ENCODE measurements around the gene FLYWCH1. TPM values are rescaled to one million over a fixed set of nuclear protein-coding genes. Genes with fewer than 3 reads are reported as not detected.

Gene FLYWCH1
- total and polyA plus RNA-seq, 4 donors: 17.5 to 55.9 (median 37.1) TPM

GRCh38 chr16:2966043-2966807 is 54.5 kb downstream of the FLYWCH1 start:
- Histone ChIP-seq H3K4me3 (ENCODE audit: low read depth, low read length) (no peak overlapping the region), H3K36me3 (ENCODE audit: control insufficient read depth, insufficient read depth, low read length) (peaks cover 14% of the 10 kb centered on the region), H3K4me1 (ENCODE audit: control insufficient read depth, insufficient read depth, low read length) (peaks cover 67% of the 10 kb centered on the region), H3K27ac (ENCODE audit: low read depth, low read length) (no peak overlapping the region), H3K27me3 (ENCODE audit: control insufficient read depth, insufficient read depth, low read length) (peaks cover 71% of the 10 kb centered on the region), H3K9me3 (ENCODE audit: control insufficient read depth, insufficient read depth, low read length) (no peaks in the 10 kb centered on the region)
- no peak for DNase-seq (ENCODE audit: low read depth in 4 of 6, low spot score in 6 of 6)
- 56% methylated on average over 28 of the region's 39 CpGs for WGBS (ENCODE audit: insufficient coverage)

- Histone ChIP-seq H3K36me3 (ENCODE audit: control insufficient read depth, insufficient read depth, low read length) (peaks cover 20% of the 10 kb centered on the region), H3K9me3 (ENCODE audit: control insufficient read depth, insufficient read depth, low read length) (no peaks in the 10 kb centered on the region), H3K27me3 (ENCODE audit: control insufficient read depth, insufficient read depth, low read length) (peaks cover 67% of the 10 kb centered on the region), H3K4me1 (ENCODE audit: control insufficient read depth, insufficient read depth, low read length) (peaks cover 73% of the 10 kb centered on the region), H3K4me3 (ENCODE audit: low read depth, low read length) (no peak overlapping the region), H3K27ac (ENCODE audit: low read depth, low read length) (no peak overlapping the region)
- no peak for DNase-seq (ENCODE audit: low read depth in 4 of 6, low spot score in 6 of 6)
- WGBS (ENCODE audit: insufficient coverage): 3% methylated on average over 46 of the region's 46 CpGs
Observed at GRCh38 chr16:2966808-2967191, 55.1 kb downstream of the FLYWCH1 start.

- WGBS (ENCODE audit: insufficient coverage): 8% methylated on average over 49 of the region's 51 CpGs
- no peaks in the 10 kb centered on the region for H3K9me3 ChIP-seq (ENCODE audit: control insufficient read depth, insufficient read depth, low read length)
- H3K27ac ChIP-seq (ENCODE audit: low read depth, low read length): no peak overlapping the region
- no peak for DNase-seq (ENCODE audit: low read depth in 4 of 6, low spot score in 6 of 6)
- peaks cover 62% of the 10 kb centered on the region for H3K27me3 ChIP-seq (ENCODE audit: control insufficient read depth, insufficient read depth, low read length)
- no peak overlapping the region for H3K4me3 ChIP-seq (ENCODE audit: low read depth, low read length)
- peaks cover 76% of the 10 kb centered on the region for H3K4me1 ChIP-seq (ENCODE audit: control insufficient read depth, insufficient read depth, low read length)
- peaks cover 24% of the 10 kb centered on the region for H3K36me3 ChIP-seq (ENCODE audit: control insufficient read depth, insufficient read depth, low read length)
Observed at GRCh38 chr16:2967211-2967631, 55.5 kb downstream of the FLYWCH1 start.

GRCh38 chr16:2967721-2968161 is 56.0 kb downstream of the FLYWCH1 start:
- Histone ChIP-seq H3K4me3 (ENCODE audit: low read depth, low read length) (no peak overlapping the region), H3K27ac (ENCODE audit: low read depth, low read length) (no peak overlapping the region), H3K4me1 (ENCODE audit: control insufficient read depth, insufficient read depth, low read length) (peaks cover 76% of the 10 kb centered on the region), H3K27me3 (ENCODE audit: control insufficient read depth, insufficient read depth, low read length) (peaks cover 57% of the 10 kb centered on the region), H3K36me3 (ENCODE audit: control insufficient read depth, insufficient read depth, low read length) (peaks cover 29% of the 10 kb centered on the region), H3K9me3 (ENCODE audit: control insufficient read depth, insufficient read depth, low read length) (no peaks in the 10 kb centered on the region)
- WGBS (ENCODE audit: insufficient coverage): 46% methylated on average over 33 of the region's 33 CpGs
- DNase-seq (ENCODE audit: low read depth in 4 of 6, low spot score in 6 of 6): no peak

- Histone ChIP-seq H3K4me1 (ENCODE audit: control insufficient read depth, insufficient read depth, low read length) (peaks cover 77% of the 10 kb centered on the region), H3K4me3 (ENCODE audit: low read depth, low read length) (peak overlapping the region; percentile 51), H3K36me3 (ENCODE audit: control insufficient read depth, insufficient read depth, low read length) (peaks cover 35% of the 10 kb centered on the region), H3K9me3 (ENCODE audit: control insufficient read depth, insufficient read depth, low read length) (no peaks in the 10 kb centered on the region), H3K27ac (ENCODE audit: low read depth, low read length) (no peak overlapping the region), H3K27me3 (ENCODE audit: control insufficient read depth, insufficient read depth, low read length) (peaks cover 51% of the 10 kb centered on the region)
- WGBS (ENCODE audit: insufficient coverage): 15% methylated on average over 18 of the region's 18 CpGs
- DNase-seq (ENCODE audit: low read depth in 4 of 6, low spot score in 6 of 6): no peak
Observed at GRCh38 chr16:2968368-2968737, 56.6 kb downstream of the FLYWCH1 start.

- 1% methylated on average over 98 of the region's 98 CpGs for WGBS (ENCODE audit: insufficient coverage)
- H3K4me3 ChIP-seq (ENCODE audit: low read depth, low read length): peak within 1 kb of the TSS; percentile 59
Observed at GRCh38 chr16:2968738-2969544, 57.2 kb downstream of the FLYWCH1 start, which contains the start of gene PAQR4. Gene PAQR4, plus strand, starts transcription at chr16:2969348. Its CDS starts 327 bp downstream, at chr16:2969675.

GRCh38 chr16:2969545-2970521 is 58.1 kb downstream of the FLYWCH1 start:
- peaks cover 77% of the 10 kb centered on the region for H3K4me1 ChIP-seq (ENCODE audit: control insufficient read depth, insufficient read depth, low read length)
- 1% methylated on average over 83 of the region's 83 CpGs for WGBS (ENCODE audit: insufficient coverage)
- H3K9me3 ChIP-seq (ENCODE audit: control insufficient read depth, insufficient read depth, low read length): no peaks in the 10 kb centered on the region
- peak overlapping the region; percentile 59 for H3K4me3 ChIP-seq (ENCODE audit: low read depth, low read length)
- H3K36me3 ChIP-seq (ENCODE audit: control insufficient read depth, insufficient read depth, low read length): peaks cover 49% of the 10 kb centered on the region
- H3K27me3 ChIP-seq (ENCODE audit: control insufficient read depth, insufficient read depth, low read length): peaks cover 36% of the 10 kb centered on the region
- peak in 1 of 6 donors; percentile 64 for DNase-seq (ENCODE audit: low read depth in 4 of 6, low spot score in 6 of 6)
- H3K27ac ChIP-seq (ENCODE audit: low read depth, low read length): peak overlapping the region; percentile 75

More at GRCh38 chr16:2968738-2969544, 57.2 kb downstream of the FLYWCH1 start, which contains the start of gene PAQR4:
- peaks cover 77% of the 10 kb centered on the region for H3K4me1 ChIP-seq (ENCODE audit: control insufficient read depth, insufficient read depth, low read length)
- peak; percentile 72 to 97 (median 84) for DNase-seq (ENCODE audit: low read depth in 4 of 6, low spot score in 6 of 6)
- H3K27ac ChIP-seq (ENCODE audit: low read depth, low read length): peak within 1 kb of the TSS; percentile 75
- peaks cover 45% of the 10 kb centered on the region for H3K27me3 ChIP-seq (ENCODE audit: control insufficient read depth, insufficient read depth, low read length)
- H3K9me3 ChIP-seq (ENCODE audit: control insufficient read depth, insufficient read depth, low read length): no peaks in the 10 kb centered on the region
- peaks cover 40% of the 10 kb centered on the region for H3K36me3 ChIP-seq (ENCODE audit: control insufficient read depth, insufficient read depth, low read length)

- H3K9me3 ChIP-seq (ENCODE audit: control insufficient read depth, insufficient read depth, low read length): no peaks in the 10 kb centered on the region
- H3K4me1 ChIP-seq (ENCODE audit: control insufficient read depth, insufficient read depth, low read length): peaks cover 81% of the 10 kb centered on the region
- peak overlapping the region; percentile 59 for H3K4me3 ChIP-seq (ENCODE audit: low read depth, low read length)
- H3K27me3 ChIP-seq (ENCODE audit: control insufficient read depth, insufficient read depth, low read length): peaks cover 29% of the 10 kb centered on the region
- 88% methylated on average over 2 of the region's 6 CpGs for WGBS (ENCODE audit: insufficient coverage)
- peak overlapping the region; percentile 75 for H3K27ac ChIP-seq (ENCODE audit: low read depth, low read length)
- no peak for DNase-seq (ENCODE audit: low read depth in 4 of 6, low spot score in 6 of 6)
- peaks cover 57% of the 10 kb centered on the region for H3K36me3 ChIP-seq (ENCODE audit: control insufficient read depth, insufficient read depth, low read length)
Observed at GRCh38 chr16:2970563-2970962, 58.8 kb downstream of the FLYWCH1 start.
